NOMO-1 (cell line): Measurements from ENCODE around the gene ZNF844.
"Not testable (repeated sequence)": the region's sequence is repeated elsewhere in the genome, so short reads cannot be mapped to it uniquely, and the experiment has no call there.

Experiments
- DNase-seq, 2 experiments: peaks; one replicate each; lab custom pipeline; 2025; ENCODE audit not compliant: unreplicated experiment in 2 of 2; lab: John Stamatoyannopoulos, UW

Gene ZNF844

GRCh38 chr19:12092065-12092867 lies 27.7 kb downstream of the ZNF844 start:
- DNase-seq = no peak

- no peak for DNase-seq
Observed at GRCh38 chr19:12092956-12093355, 28.4 kb downstream of the ZNF844 start.

- no peak for DNase-seq
Observed at GRCh38 chr19:12093777-12094176, 29.2 kb downstream of the ZNF844 start.

- no peak for DNase-seq
Observed at GRCh38 chr19:12095111-12095790, 30.7 kb downstream of the ZNF844 start.

- DNase-seq = no peak
Observed at GRCh38 chr19:12098040-12098439, 33.5 kb downstream of the ZNF844 start.

GRCh38 chr19:12103909-12104308 lies 39.4 kb downstream of the ZNF844 start:
- not testable (repeated sequence) for DNase-seq

GRCh38 chr19:12111176-12111575 lies 46.6 kb downstream of the ZNF844 start:
- no peak for DNase-seq

- no peak for DNase-seq
Observed at GRCh38 chr19:12111943-12112637, 47.6 kb downstream of the ZNF844 start.

- DNase-seq = no peak
Observed at GRCh38 chr19:12112701-12113100, 48.2 kb downstream of the ZNF844 start.

- DNase-seq = no peak
Observed at GRCh38 chr19:12113121-12113520, 48.6 kb downstream of the ZNF844 start.

- no peak for DNase-seq
Observed at GRCh38 chr19:12117201-12117970, 52.9 kb downstream of the ZNF844 start.

GRCh38 chr19:12126707-12127106 lies 62.2 kb downstream of the ZNF844 start:
- no peak for DNase-seq
